Measurements from ENCODE around the gene ARHGEF1.

DNA sequence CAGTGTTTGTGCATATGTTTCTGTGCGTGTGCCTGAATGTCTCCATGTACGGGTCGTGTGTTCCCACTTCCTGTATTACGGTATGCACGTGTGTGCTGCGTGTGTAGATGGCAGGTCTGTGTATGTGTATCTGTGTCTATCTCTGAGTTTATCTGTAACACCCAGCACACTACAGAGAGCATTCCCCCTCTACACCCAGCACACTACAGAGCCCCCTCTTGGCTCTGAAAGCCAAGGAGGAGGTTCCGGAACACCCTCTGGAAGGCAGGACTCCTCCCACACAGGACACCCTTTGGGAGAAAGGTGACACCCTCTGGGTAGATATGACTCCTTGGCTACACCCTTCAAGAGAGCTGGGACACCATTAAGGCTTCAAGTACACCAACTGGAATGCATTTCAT, 47.3 kb downstream of the ARHGEF1 start:
- TF ChIP-seq, protein P1, sequence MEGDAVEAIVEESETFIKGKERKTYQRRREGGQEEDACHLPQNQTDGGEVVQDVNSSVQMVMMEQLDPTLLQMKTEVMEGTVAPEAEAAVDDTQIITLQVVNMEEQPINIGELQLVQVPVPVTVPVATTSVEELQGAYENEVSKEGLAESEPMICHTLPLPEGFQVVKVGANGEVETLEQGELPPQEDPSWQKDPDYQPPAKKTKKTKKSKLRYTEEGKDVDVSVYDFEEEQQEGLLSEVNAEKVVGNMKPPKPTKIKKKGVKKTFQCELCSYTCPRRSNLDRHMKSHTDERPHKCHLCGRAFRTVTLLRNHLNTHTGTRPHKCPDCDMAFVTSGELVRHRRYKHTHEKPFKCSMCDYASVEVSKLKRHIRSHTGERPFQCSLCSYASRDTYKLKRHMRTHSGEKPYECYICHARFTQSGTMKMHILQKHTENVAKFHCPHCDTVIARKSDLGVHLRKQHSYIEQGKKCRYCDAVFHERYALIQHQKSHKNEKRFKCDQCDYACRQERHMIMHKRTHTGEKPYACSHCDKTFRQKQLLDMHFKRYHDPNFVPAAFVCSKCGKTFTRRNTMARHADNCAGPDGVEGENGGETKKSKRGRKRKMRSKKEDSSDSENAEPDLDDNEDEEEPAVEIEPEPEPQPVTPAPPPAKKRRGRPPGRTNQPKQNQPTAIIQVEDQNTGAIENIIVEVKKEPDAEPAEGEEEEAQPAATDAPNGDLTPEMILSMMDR (conservative IDR thresholded peaks at IDR 0.05; ENCODE audit: low read length) = no peak
- no peak for TF ChIP-seq EZH2phosphoT487 (IDR thresholded peaks at IDR 0.05; ENCODE audit: borderline replicate concordance)
